Neural progenitor cell (in vitro differentiated cells): ENCODE data around the gene SMTN. TPM values are rescaled to one million over a fixed set of nuclear protein-coding genes. Genes with fewer than 3 reads are reported as not detected.
"Not testable (repeated sequence)": the region's sequence is repeated elsewhere in the genome, so short reads cannot be mapped to it uniquely, and the experiment has no call there.

Experiments used
- DNase-seq: peaks from one replicate; pipeline ENCODE4 v3.0.0-alpha.2; 2016; ENCODE audit warnings: low spot score
- H2AFZ ChIP-seq: fragments of 200-600 bp; sonication (generic); replicated peaks from 2 replicates; pipeline ENCODE4 v1.6.1; 2016; ENCODE audit warnings: antibody characterized with exemption
- H3F3A ChIP-seq: fragments of 200-600 bp; sonication (generic); 2 replicates; pipeline ENCODE4 v1.6.1; 2016; ENCODE audit warnings: antibody characterized with exemption, low read depth
- H3K27ac ChIP-seq: fragments of 200-600 bp; sonication (generic); 2 replicates; pipeline ENCODE4 v1.5.1; 2016; ENCODE audit warnings: mild to moderate bottlenecking
- H3K27me3 ChIP-seq: fragments of 200-600 bp; sonication (generic); 2 replicates; pipeline ENCODE4 v1.6.1; 2016; ENCODE audit warnings: mild to moderate bottlenecking, moderate library complexity
- H3K36me3 ChIP-seq: fragments of 200-600 bp; sonication (generic); 2 replicates; pipeline ENCODE4 v1.5.1; 2016
- H3K4me1 ChIP-seq: fragments of 200-600 bp; sonication (generic); 2 replicates; pipeline ENCODE4 v1.6.1; 2016; ENCODE audit warnings: mixed run types
- H3K4me2 ChIP-seq: fragments of 200-600 bp; sonication (generic); 2 replicates; pipeline ENCODE4 v1.6.1; 2016
- H3K4me3 ChIP-seq: fragments of 200-600 bp; sonication (generic); 2 replicates; pipeline ENCODE4 v1.5.1; 2016
- H3K79me2 ChIP-seq: fragments of 200-600 bp; sonication (generic); 2 replicates; pipeline ENCODE4 v1.6.1; 2016; ENCODE audit warnings: low read depth
- H3K9ac ChIP-seq: fragments of 200-600 bp; sonication (generic); 2 replicates; pipeline ENCODE4 v1.6.1; 2016
- H3K9me3 ChIP-seq: fragments of 200-600 bp; sonication (generic); 2 replicates; pipeline ENCODE4 v1.5.1; 2016; ENCODE audit warnings: low read depth
- H4K20me1 ChIP-seq: fragments of 200-600 bp; sonication (generic); 2 replicates; pipeline ENCODE4 v1.6.1; 2016; ENCODE audit warnings: low read depth
- H3K27ac Mint-ChIP-seq: 3 replicates; pipeline ENCODE4 v1.8.0; 2021; ENCODE audit warnings: mixed read lengths
- H3K27me3 Mint-ChIP-seq: 2 replicates; pipeline ENCODE4 v1.8.0; 2022; ENCODE audit warnings: low read depth, mild to moderate bottlenecking, inconsistent platforms, moderate library complexity, mixed read lengths; ENCODE audit not compliant: insufficient read depth
- H3K36me3 Mint-ChIP-seq: 3 replicates; pipeline ENCODE4 v1.8.0; 2021; ENCODE audit warnings: mixed read lengths
- H3K4me1 Mint-ChIP-seq: 3 replicates; pipeline ENCODE4 v1.8.0; 2021; ENCODE audit warnings: mixed read lengths
- H3K4me3 Mint-ChIP-seq: 3 replicates; pipeline ENCODE4 v1.8.0; 2021; ENCODE audit warnings: mild to moderate bottlenecking, moderate library complexity, mixed read lengths
- H3K9me3 Mint-ChIP-seq: 3 replicates; pipeline ENCODE4 v1.8.0; 2020; ENCODE audit warnings: mixed read lengths
- EZH2 ChIP-seq: fragments of 200-600 bp; sonication (generic); IDR thresholded peaks from 2 replicates; pipeline ENCODE4 v1.6.1; 2017; ENCODE audit warnings: antibody characterized with exemption, mild to moderate bottlenecking, moderate library complexity
- EZH2phosphoT487 ChIP-seq: fragments of 200-600 bp; sonication (generic); IDR thresholded peaks from 2 replicates; pipeline ENCODE4 v1.6.1; 2017; ENCODE audit warnings: antibody characterized with exemption
- total RNA-seq: library from RNA; depleted of rRNA; stranded (reverse); fragments of >200 nt; gene quantifications from 2 replicates; pipeline ENCODE4 v1.2.3, GENCODE V29; 2015; ENCODE audit warnings: low replicate concordance
- TF ChIP-seq, protein P1 (sequence below): fragments of 200-600 bp; sonication (generic); IDR thresholded peaks from 2 replicates; pipeline ENCODE4 v1.5.1; 2017; ENCODE audit warnings: antibody characterized with exemption, mild to moderate bottlenecking

The SMTN gene
- total RNA-seq, 1 donor from 2014 or later, result 14.1 TPM

DNA sequence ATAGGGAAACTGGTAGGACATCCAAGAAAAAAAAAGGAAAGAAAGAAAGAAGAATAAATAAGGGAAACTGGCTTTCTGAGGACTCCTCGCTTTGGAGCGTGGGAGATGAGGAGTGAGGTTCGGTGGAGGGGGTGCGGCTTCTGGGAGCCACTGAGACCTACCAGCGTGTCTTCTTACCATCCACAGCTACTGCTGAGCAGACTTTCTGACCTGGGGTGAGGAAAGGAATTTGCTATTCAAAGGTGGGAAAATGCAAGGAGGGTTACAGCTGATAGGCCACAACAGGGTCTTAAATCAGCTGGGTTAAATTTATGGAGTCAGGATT lies 26.7 kb downstream of the SMTN start:
- no peak for TF ChIP-seq EZH2phosphoT487
- no peak for TF ChIP-seq EZH2
- TF ChIP-seq, protein P1, sequence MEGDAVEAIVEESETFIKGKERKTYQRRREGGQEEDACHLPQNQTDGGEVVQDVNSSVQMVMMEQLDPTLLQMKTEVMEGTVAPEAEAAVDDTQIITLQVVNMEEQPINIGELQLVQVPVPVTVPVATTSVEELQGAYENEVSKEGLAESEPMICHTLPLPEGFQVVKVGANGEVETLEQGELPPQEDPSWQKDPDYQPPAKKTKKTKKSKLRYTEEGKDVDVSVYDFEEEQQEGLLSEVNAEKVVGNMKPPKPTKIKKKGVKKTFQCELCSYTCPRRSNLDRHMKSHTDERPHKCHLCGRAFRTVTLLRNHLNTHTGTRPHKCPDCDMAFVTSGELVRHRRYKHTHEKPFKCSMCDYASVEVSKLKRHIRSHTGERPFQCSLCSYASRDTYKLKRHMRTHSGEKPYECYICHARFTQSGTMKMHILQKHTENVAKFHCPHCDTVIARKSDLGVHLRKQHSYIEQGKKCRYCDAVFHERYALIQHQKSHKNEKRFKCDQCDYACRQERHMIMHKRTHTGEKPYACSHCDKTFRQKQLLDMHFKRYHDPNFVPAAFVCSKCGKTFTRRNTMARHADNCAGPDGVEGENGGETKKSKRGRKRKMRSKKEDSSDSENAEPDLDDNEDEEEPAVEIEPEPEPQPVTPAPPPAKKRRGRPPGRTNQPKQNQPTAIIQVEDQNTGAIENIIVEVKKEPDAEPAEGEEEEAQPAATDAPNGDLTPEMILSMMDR, result no peak
- no peaks in the 10 kb centered on the region for H3K9me3 Mint-ChIP-seq
- H3K27ac ChIP-seq, result no peak overlapping the region

DNA sequence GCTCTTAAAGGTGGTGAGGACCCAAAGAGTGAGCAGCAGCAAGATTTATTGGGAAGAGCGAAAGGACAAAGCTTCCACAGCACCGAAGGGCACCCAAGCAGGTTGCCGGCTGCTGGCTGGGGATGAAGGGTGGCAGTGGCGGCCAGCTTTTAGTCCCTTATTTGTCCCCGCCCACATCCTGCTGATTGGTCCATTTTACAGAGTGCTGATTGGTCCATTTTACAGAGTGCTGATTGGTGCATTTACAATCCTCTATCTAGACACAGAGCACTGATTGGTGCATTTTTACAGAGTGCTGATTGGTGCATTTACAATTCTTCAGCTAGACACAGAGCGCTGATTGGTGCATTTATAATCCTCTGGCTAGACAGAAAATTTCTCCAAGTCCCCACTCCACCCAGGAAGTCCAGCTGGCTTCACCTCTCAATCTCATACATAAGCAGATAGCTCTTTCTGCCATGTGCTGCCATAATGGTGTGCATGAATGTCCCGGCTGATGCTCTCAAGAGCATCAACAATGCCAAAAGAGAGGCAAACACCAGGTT lies 31.5 kb downstream of the SMTN start:
- not testable (repeated sequence) for H3K27ac Mint-ChIP-seq, H2AFZ ChIP-seq, H4K20me1 ChIP-seq, H3K27ac ChIP-seq, H3K36me3 Mint-ChIP-seq, H3K4me2 ChIP-seq, H3K4me1 Mint-ChIP-seq, H3K9ac ChIP-seq, H3K27me3 Mint-ChIP-seq, H3K4me3 ChIP-seq, DNase-seq, H3K4me3 Mint-ChIP-seq, H3K36me3 ChIP-seq, H3K4me1 ChIP-seq, H3K9me3 Mint-ChIP-seq, H3K79me2 ChIP-seq, H3K9me3 ChIP-seq, H3F3A ChIP-seq
- H3K27me3 ChIP-seq, result peaks cover 10% of the 10 kb centered on the region

More for the DNA sequence above, 26.7 kb downstream of the SMTN start:
- no peak overlapping the region for H3K9ac ChIP-seq
- peaks cover 12% of the 10 kb centered on the region for H3K4me1 Mint-ChIP-seq
- no peak for DNase-seq
- peak overlapping the region; percentile 44 for H3K27ac Mint-ChIP-seq
- no peaks in the 10 kb centered on the region for H3K9me3 ChIP-seq
- no peaks in the 10 kb centered on the region for H3K36me3 ChIP-seq
- peaks cover 7% of the 10 kb centered on the region for H3F3A ChIP-seq
- no peaks in the 10 kb centered on the region for H3K79me2 ChIP-seq
- no peak overlapping the region for H2AFZ ChIP-seq
- peaks cover 12% of the 10 kb centered on the region for H4K20me1 ChIP-seq
- peak overlapping the region; percentile 91 for H3K4me3 Mint-ChIP-seq
- H3K4me3 ChIP-seq, result peak overlapping the region; percentile 57
- H3K27me3 Mint-ChIP-seq, result peaks cover 5% of the 10 kb centered on the region
- H3K4me1 ChIP-seq, result no peaks in the 10 kb centered on the region
- peak overlapping the region; percentile 60 for H3K4me2 ChIP-seq
- H3K36me3 Mint-ChIP-seq, result peaks cover 2% of the 10 kb centered on the region
- H3K27me3 ChIP-seq, result peaks cover 44% of the 10 kb centered on the region

DNA sequence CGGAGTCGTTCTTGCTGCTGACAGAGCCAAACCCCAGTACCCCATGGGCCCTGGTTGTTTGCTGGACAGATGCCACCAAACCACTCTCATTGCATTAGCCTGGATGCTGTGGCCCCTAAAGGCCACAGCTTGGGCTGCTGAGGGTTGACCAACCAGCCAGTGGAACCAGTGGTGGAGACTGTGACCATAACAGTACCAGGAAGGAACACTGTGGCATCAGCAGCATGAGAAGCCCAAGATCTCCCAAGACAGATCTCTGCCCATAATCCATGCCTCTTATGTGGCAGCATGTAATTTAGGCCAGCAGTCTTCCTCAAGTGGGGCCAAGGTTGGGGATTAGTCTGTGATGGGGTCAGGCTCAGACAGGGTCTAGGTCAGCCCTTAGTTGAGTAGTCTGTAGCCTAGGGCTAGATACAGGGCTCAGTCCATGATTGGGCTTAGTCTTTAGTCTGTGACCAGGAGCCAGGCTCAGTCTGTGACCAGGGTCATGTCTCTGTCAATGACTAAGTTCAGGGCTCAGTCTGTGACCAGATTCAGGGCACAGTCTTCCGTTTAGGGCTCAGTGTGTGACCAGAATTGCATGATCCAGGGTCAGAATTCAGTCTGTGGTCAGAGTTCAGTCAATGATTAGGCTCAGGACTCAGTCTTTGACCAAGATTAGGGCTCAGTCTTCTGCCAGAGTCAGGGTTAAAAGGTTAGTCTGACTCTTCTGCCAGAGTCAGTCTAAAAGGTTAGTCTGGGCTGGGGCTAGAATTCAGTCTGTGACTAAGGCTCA lies 37.1 kb downstream of the SMTN start:
- Mint-ChIP-seq H3K27ac (no peak overlapping the region), H3K36me3 (no peaks in the 10 kb centered on the region), H3K4me1 (peaks cover 9% of the 10 kb centered on the region), H3K27me3 (peaks cover 2% of the 10 kb centered on the region), H3K4me3 (no peak overlapping the region), H3K9me3 (no peaks in the 10 kb centered on the region)
- Histone ChIP-seq H2AFZ (no peak overlapping the region), H3F3A (no peaks in the 10 kb centered on the region), H3K4me3 (no peak overlapping the region), H3K9ac (no peak overlapping the region), H3K4me1 (peaks cover 3% of the 10 kb centered on the region), H3K27me3 (no peaks in the 10 kb centered on the region), H3K36me3 (no peaks in the 10 kb centered on the region), H3K9me3 (no peaks in the 10 kb centered on the region), H3K4me2 (no peak overlapping the region), H4K20me1 (no peaks in the 10 kb centered on the region), H3K27ac (no peak overlapping the region), H3K79me2 (no peaks in the 10 kb centered on the region)
- no peak for TF ChIP-seq EZH2
- TF ChIP-seq, protein P1, result no peak
- no peak for TF ChIP-seq EZH2phosphoT487
- DNase-seq, result no peak

DNA sequence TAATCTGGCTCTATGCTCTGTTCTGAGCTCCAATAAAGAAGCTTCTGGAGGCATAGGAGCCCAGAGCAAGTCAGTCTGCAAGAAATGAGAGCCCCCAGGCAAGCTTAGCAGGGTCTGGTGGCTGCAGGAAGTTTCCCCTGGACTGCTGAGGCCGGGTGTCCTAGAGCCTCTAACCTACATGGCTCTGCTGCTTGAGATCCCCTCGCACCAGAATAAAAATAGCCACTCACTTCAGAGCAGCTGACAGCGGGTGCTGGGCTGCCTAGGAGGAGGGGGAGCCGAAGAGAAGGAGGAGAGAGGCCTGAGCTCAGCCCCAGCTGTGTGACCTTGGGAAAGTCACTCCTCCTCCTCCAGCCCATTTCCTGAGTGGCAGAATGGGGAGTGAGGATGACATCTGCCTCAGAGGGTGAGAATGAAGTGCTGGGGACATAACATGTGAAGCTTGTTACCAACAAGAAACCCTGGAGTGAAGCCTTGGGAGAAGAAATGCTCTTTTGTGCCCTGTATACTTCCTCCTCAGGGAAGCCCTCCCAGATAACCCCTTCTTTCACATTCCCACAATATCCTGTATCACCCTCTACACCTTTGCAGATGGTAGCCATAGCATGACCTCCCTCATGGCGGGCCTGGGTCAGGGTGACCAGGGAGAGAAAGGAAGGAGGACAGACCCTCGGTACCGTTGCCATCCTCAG lies 38.1 kb downstream of the SMTN start:
- H3K36me3 ChIP-seq, result no peaks in the 10 kb centered on the region
- Mint-ChIP-seq H3K27me3 (peaks cover 2% of the 10 kb centered on the region), H3K4me3 (no peak overlapping the region), H3K4me1 (peaks cover 13% of the 10 kb centered on the region), H3K36me3 (no peaks in the 10 kb centered on the region), H3K27ac (no peak overlapping the region), H3K9me3 (no peaks in the 10 kb centered on the region)
- no peak for DNase-seq
- peaks cover 3% of the 10 kb centered on the region for H3K4me1 ChIP-seq
- H3F3A ChIP-seq, result no peaks in the 10 kb centered on the region
- no peak overlapping the region for H2AFZ ChIP-seq
- H3K4me2 ChIP-seq, result no peak overlapping the region
- no peaks in the 10 kb centered on the region for H3K27me3 ChIP-seq
- H3K27ac ChIP-seq, result no peak overlapping the region
- H3K9ac ChIP-seq, result no peak overlapping the region
- no peak for TF ChIP-seq EZH2phosphoT487
- TF ChIP-seq, protein P1, result no peak
- no peak for TF ChIP-seq EZH2
- H3K9me3 ChIP-seq, result no peaks in the 10 kb centered on the region
- no peak overlapping the region for H3K4me3 ChIP-seq
- no peaks in the 10 kb centered on the region for H4K20me1 ChIP-seq
- H3K79me2 ChIP-seq, result no peaks in the 10 kb centered on the region
